Stimulated activated CD8-positive, alpha-beta memory T cell treated with anti-CD3 and anti-CD28 coated beads, Interleukin-4, amount 100 ng/mL, for 24 hours (primary cell): ENCODE measurements around the gene SSH2.
"Not testable (repeated sequence)": the region's sequence is repeated elsewhere in the genome, so short reads cannot be mapped to it uniquely, and the experiment has no call there.

Experiments used
- DNase-seq: peaks from one replicate; pipeline ENCODE4 v3.0.0-alpha.2; 2020; ENCODE audit warnings: low read depth

The SSH2 gene

GRCh38 chr17:29710891-29711418, 219.1 kb downstream of the SSH2 start:
- DNase-seq: no peak

DNA sequence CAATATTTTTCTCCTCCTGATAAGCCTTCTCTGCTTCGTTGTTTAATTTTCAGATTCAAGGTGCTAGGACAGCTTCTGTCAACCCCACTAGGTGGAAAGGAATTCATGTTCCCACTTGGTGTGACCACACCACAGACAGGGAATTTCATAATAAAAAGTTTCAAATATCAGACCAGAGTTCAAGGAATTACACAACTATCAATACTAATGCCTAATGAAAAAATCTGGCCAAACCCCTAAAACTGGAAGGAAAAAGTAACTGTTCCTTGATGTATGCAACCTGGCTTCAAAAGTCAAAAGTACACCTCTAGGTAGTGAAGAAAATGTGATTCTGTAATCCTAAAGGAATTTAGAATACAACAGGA, 219.5 kb downstream of the SSH2 start:
- DNase-seq: no peak

- DNase-seq: no peak
These were observed 220.0 kb downstream of the SSH2 start for GRCh38 chr17:29709866-29710519.

DNA sequence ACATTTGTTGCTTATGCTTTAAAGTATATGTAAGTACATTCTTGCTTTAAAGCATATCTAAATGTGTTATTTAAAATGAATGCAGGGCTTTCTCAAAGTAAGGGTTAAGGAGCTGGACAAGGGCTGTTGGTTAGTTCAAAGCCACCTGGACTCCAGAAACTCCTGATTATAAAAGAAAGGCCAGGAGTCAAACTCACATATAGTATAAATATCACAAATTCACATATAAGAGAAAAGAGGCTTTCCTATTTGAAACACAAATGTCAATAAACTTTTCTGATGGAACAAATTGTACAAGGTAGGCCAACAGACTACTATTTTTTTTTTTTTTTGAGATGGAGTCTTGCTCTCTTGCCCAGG, 222.8 kb downstream of the SSH2 start:
- DNase-seq: no peak

DNA sequence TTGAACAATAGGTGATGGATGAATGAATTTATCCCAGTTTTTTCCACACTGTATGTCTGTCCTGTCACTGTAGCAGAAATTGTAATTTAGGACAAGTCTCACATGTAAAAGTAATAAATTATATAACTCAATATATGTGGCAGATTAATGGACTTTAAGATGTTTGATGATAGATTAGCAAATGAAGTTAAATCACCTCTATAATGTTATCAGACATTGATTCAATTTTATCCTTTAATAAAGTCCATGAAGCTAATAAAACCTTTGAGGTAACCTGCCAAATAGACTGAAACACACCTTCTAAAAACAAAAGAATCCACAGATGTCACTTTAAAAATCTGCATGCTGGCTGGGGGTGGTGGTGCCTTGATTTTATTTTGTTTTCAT, 224.0 kb downstream of the SSH2 start:
- no peak for DNase-seq

- DNase-seq: no peak
These were observed 224.6 kb downstream of the SSH2 start for GRCh38 chr17:29705386-29705785.

DNA sequence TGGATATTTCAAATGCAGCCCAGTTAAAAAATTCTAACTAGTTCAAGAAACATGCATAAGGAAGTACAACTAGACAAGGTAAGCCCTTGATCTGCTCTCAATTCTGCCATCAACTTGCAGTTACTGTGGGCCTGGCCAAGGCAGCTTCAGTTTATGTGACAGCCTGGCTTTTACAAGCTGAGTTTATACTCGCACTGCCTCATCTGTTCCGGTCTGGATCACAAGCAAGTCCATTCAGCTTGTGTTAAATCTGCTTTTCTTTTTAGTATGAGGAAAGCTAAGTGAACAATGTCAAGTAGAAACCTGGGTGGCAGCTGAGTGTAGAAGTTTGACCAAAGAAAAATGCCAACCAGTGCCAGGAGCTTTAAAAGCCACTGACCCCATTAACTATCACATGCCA, 230.7 kb downstream of the SSH2 start:
- no peak for DNase-seq

GRCh38 chr17:29698837-29699236, 231.2 kb downstream of the SSH2 start:
- no peak for DNase-seq

DNA sequence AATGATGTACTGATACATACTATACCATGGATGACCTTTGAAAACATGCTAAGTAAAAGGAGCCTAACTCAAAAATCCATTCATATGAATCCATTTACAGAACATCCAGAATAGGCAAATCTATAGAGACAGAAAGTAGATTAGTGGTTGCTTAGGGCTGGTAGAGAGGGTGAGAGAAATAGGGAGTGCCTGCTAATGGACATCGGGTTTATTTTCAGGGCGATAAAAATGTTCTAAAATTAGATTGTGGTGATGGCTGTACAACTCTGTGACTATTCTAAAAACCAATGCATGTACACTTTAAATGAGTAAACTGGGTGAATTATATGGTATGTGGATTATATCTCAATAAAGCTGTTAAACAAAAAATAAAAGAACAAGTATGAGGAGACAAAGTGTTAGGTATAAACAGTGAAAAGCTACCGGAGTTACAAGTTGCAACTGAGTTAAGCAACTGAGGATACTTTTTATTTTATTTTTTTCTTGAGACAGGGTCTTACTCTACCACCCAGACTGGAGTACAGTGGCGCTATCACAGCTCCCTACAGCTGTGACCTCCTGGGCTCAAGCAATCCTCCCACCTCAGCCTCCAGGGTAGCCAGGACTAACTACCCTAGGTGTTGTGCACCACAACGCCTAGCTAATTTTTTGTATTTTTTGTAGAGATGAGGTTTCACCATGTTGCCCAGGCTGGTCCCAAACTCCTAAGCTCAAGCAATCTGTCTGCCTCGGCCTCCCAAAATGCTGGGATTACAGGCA, 231.8 kb downstream of the SSH2 start:
- DNase-seq: no peak

- no peak for DNase-seq
These were observed 232.7 kb downstream of the SSH2 start for GRCh38 chr17:29697371-29697770.

DNA sequence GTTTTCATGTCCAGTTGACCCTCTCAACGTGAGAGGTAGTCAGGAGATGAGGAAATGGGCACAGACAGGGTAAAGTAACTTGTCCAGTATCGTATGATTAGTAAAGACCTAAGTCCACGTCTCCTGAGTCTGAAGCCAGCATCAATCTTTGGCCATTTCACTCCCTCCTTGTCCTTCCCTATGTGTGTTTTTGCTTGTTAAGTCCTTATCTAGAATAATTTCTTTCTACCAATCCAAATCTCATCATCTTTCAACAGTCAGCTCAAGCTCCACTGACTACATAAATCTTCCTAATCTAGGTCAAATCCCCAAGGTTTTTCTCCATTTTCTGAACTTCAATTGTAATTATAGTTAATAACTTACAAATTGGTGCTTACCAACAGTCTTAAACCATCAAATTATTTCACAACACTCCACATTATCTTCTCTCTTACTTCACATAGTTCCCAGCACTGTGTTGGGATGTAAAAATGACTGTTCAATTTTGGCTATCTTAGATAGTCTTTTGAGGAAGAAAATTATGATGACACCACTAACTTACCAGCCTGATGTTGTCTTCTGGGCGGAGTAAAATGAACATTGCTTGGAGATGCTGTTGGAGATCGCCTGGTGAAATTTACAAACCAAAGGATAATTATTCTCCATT, 235.0 kb downstream of the SSH2 start:
- DNase-seq: no peak

- no peak for DNase-seq
These were observed 236.3 kb downstream of the SSH2 start for GRCh38 chr17:29693751-29694150.

- DNase-seq: no peak
These were observed 242.4 kb downstream of the SSH2 start for GRCh38 chr17:29687596-29687995.

GRCh38 chr17:29686993-29687590, 242.9 kb downstream of the SSH2 start:
- no peak for DNase-seq

DNA sequence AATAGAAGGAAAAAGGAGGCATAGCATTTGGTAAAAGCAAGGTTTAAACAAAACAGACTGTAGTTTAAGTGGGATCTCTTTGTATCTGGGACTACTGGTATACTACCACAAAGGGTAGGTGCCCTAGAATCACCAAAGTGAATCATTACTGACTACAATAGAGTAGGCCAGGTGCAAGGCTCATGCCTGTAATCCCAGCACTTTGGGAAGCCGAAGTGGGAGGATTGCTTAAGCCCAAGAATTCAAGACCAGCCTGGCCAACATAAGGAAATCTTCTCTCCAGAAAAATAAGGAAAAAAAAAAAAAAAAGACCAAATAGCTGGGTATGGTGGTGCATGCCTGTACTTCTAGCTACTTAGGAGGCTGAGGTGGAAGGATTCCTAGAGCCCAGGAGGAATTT, 246.5 kb downstream of the SSH2 start:
- no peak for DNase-seq

- DNase-seq: no peak
These were observed 247.0 kb downstream of the SSH2 start for GRCh38 chr17:29682987-29683386.

DNA sequence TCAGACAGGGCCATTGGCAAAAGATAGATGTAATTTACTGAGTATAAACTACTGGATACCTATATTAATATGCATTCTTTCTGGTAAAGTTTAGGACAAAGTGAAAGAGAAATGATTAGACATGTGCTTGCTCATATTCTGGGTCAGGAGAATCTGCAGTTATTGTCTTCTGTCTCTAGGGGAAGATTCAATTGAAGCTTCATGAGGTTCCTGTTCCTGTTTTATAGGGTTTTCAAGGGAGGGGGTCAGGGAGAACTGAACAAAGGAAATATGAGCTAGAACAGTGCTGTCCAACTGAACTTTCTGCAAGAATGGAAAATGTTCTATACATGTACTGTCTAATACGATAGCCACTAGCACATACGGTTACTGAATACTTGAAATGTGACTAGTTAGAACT, 248.0 kb downstream of the SSH2 start:
- no peak for DNase-seq

DNA sequence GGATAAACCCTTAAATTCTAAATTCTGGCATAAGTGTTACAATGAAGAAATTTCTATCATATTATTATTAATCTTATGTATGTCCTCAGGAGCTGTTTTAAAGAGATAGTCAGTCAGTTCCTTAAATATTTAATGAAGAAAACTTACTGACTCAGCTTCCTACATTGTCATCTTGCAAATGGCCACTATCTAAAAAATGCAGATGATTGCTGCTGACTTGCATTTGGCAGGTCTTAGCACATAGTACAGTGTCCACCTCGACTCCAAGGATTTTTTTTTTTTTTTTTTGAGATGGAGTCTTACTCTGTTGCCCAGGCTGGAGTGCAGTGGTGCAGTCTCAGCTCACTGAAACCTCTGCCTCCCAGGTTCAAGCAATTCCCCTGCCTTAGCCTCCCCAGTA, 252.2 kb downstream of the SSH2 start:
- DNase-seq: no peak

GRCh38 chr17:29677221-29677791, 252.7 kb downstream of the SSH2 start:
- DNase-seq: no peak

DNA sequence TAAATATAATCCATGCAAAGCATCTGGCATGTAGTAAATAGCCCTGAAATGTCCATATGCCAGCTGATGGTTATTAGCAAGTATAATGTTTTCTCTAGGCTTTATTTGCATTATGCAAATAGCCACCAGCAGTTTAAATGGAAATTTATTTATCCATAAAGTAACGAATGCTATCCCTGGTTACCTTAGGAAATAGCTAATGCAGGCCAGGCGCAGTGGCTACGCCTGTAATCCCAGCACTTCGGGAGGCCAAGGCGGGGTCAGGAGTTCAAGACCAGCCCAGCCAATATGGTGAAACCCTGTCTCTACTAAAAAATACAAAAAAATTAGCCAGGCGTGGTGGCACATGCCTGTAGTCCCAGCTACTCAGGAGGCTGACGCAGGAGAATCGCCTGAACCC, 254.1 kb downstream of the SSH2 start:
- not testable (repeated sequence) for DNase-seq

DNA sequence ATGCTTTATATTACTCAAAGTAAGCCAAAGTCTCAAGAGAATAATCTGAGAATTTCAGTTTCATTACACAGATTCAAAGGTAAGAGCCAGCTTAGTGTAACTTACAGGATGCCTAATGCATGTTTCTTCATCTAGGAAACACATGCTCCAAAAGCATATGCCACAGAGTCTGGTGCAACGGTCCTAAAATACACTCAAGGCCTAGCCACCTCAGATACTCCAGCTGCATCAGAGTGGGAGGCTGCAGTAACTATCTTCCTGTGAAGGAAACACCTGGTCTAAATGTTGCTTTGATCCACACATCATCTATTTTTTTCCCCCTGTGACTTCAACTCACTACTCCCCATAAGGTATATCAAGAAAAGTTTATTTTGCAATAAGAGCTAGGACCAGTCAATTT, 255.7 kb downstream of the SSH2 start:
- DNase-seq: no peak

DNA sequence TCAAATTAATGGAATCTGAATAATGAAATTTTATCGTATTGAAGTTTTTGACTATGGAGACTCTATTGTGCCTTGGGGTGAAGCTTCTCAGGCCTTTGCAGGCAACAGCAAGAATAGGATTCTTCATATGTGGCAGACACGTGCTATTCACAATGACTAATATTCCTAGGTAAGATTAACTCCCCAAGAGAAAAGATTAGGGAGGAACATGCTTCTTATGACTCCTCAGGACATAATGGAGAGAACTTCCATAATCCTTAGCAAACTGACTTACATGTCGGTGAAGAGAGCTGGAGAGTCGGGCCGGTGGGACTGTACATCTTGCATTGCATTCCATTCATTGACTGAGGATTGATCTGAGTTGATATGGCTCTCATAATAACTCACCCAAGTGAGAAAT, 258.4 kb downstream of the SSH2 start:
- no peak for DNase-seq

GRCh38 chr17:29669266-29669665, 260.8 kb downstream of the SSH2 start:
- DNase-seq: no peak
